ENCODE measurements around the gene CXXC5. TPM values are rescaled to one million over a fixed set of nuclear protein-coding genes. Genes with fewer than 3 reads are reported as not detected.

CXXC5 gene
- total RNA-seq, 2 experiments from 2014 or later: 26.7 to 113 TPM

- Histone ChIP-seq H3K27ac (ENCODE audit: low read depth, low read length, poor library complexity, severe bottlenecking) (no peak overlapping the region), H3K9me2 (ENCODE audit: insufficient read depth, low read length) (no peaks in the 10 kb centered on the region), H3K4me1 (ENCODE audit: insufficient read depth, low read length, poor library complexity, severe bottlenecking) (peaks cover 24% of the 10 kb centered on the region), H3K4me3 (ENCODE audit: low read depth, low read length, poor library complexity, severe bottlenecking) (no peak overlapping the region), H3K79me2 (ENCODE audit: insufficient read depth, low read depth, low read length) (no peaks in the 10 kb centered on the region), H4K20me1 (ENCODE audit: insufficient read depth, low read length) (no peaks in the 10 kb centered on the region), H3K9me3 (ENCODE audit: low read length) (no peaks in the 10 kb centered on the region), H3K4me2 (ENCODE audit: low read length) (no peak overlapping the region), H2AFZ (ENCODE audit: low read length) (no peak overlapping the region), H3K36me3 (ENCODE audit: insufficient read depth, low read length) (no peaks in the 10 kb centered on the region)
- CTCF ChIA-PET (ENCODE audit: unreplicated experiment): no interaction called here
- TF ChIP-seq EZH2phosphoT487 (IDR thresholded peaks at IDR 0.05; ENCODE audit: borderline replicate concordance, low read depth, low read length): no peak
- TF ChIP-seq CTCF (conservative IDR thresholded peaks at IDR 0.05; ENCODE audit: low read length): no peak
- POLR2A ChIA-PET: interaction anchor here (0.8 to 1.3 kb wide), 2 partner anchors 9 to 148 kb away, joined by 3 read pairs; no protein-coding TSS in a partner anchor
- intact Hi-C loops (cut with micrococcal nuclease; ENCODE audit: unreplicated experiment): loop anchor here (5.0 kb wide), 1 partner anchor 177 kb away; no protein-coding TSS in a partner anchor
- BruUV-seq (replicated peaks): no TSS peak
- DNase-seq (ENCODE audit: low spot score): no peak
Measured at GRCh38 chr5:139694556-139695177, 46.5 kb downstream of the CXXC5 start.

DNA sequence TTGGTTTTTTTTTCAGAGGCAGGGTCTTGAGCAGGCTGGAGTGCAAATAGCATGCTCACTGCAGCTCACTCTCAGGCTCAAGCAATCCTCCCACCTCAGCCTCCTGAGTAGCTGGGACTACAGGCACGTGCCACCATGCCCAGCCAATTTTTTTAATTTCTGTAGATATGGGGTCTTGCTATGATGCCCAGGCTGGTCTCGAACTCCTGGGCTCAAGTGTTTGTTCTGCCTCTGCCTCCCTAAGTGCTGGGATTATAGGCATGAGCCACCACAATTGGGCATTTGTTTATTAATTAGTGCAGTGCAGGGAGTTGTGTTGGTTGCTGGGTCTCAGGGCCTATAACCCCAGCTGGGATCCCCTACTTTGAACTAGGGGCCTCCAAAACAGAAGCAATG lies 47.0 kb downstream of the CXXC5 start:
- no peak for DNase-seq (ENCODE audit: low spot score)
- TF ChIP-seq CTCF (conservative IDR thresholded peaks at IDR 0.05; ENCODE audit: low read length) (no peak), EZH2phosphoT487 (IDR thresholded peaks at IDR 0.05; ENCODE audit: borderline replicate concordance, low read depth, low read length) (no peak)
- no peaks in the 10 kb centered on the region for H4K20me1 ChIP-seq (ENCODE audit: insufficient read depth, low read length)
- H3K36me3 ChIP-seq (ENCODE audit: insufficient read depth, low read length): no peaks in the 10 kb centered on the region
- no peak overlapping the region for H2AFZ ChIP-seq (ENCODE audit: low read length)
- ChIA-PET CTCF (ENCODE audit: unreplicated experiment) (no interaction called here), POLR2A (interaction anchor here (0.8 kb wide), 1 partner anchor 147 kb away, joined by 3 read pairs; no protein-coding TSS in a partner anchor)
- H3K4me2 ChIP-seq (ENCODE audit: low read length): no peak overlapping the region
- H3K27ac ChIP-seq (ENCODE audit: low read depth, low read length, poor library complexity, severe bottlenecking): no peak overlapping the region
- H3K4me3 ChIP-seq (ENCODE audit: low read depth, low read length, poor library complexity, severe bottlenecking): no peak overlapping the region
- peaks cover 19% of the 10 kb centered on the region for H3K4me1 ChIP-seq (ENCODE audit: insufficient read depth, low read length, poor library complexity, severe bottlenecking)
- H3K9me2 ChIP-seq (ENCODE audit: insufficient read depth, low read length): no peaks in the 10 kb centered on the region
- BruUV-seq (replicated peaks): no TSS peak
- H3K9me3 ChIP-seq (ENCODE audit: low read length): no peaks in the 10 kb centered on the region
- no peaks in the 10 kb centered on the region for H3K79me2 ChIP-seq (ENCODE audit: insufficient read depth, low read depth, low read length)
- intact Hi-C loops (cut with micrococcal nuclease; ENCODE audit: unreplicated experiment): no loop called here

- H3K27ac ChIP-seq (ENCODE audit: low read depth, low read length, poor library complexity, severe bottlenecking): no peak overlapping the region
- no peak overlapping the region for H2AFZ ChIP-seq (ENCODE audit: low read length)
- no peak overlapping the region for H3K4me3 ChIP-seq (ENCODE audit: low read depth, low read length, poor library complexity, severe bottlenecking)
- H3K36me3 ChIP-seq (ENCODE audit: insufficient read depth, low read length): no peaks in the 10 kb centered on the region
- no peaks in the 10 kb centered on the region for H3K9me2 ChIP-seq (ENCODE audit: insufficient read depth, low read length)
- no peaks in the 10 kb centered on the region for H4K20me1 ChIP-seq (ENCODE audit: insufficient read depth, low read length)
- BruUV-seq (replicated peaks): no TSS peak
- CTCF ChIA-PET (ENCODE audit: unreplicated experiment): no interaction called here
- POLR2A ChIA-PET: interaction anchor here (0.9 kb wide), 1 partner anchor 40 kb away, joined by 3 read pairs; no protein-coding TSS in a partner anchor
- H3K4me1 ChIP-seq (ENCODE audit: insufficient read depth, low read length, poor library complexity, severe bottlenecking): peaks cover 23% of the 10 kb centered on the region
- H3K9me3 ChIP-seq (ENCODE audit: low read length): no peaks in the 10 kb centered on the region
- no peaks in the 10 kb centered on the region for H3K79me2 ChIP-seq (ENCODE audit: insufficient read depth, low read depth, low read length)
- no peak overlapping the region for H3K4me2 ChIP-seq (ENCODE audit: low read length)
- intact Hi-C loops (cut with micrococcal nuclease; ENCODE audit: unreplicated experiment): no loop called here
- no peak for TF ChIP-seq EZH2phosphoT487 (IDR thresholded peaks at IDR 0.05; ENCODE audit: borderline replicate concordance, low read depth, low read length)
- no peak for TF ChIP-seq CTCF (conservative IDR thresholded peaks at IDR 0.05; ENCODE audit: low read length)
- no peak for DNase-seq (ENCODE audit: low spot score)
Measured at GRCh38 chr5:139696167-139696893, 48.2 kb downstream of the CXXC5 start.
